Neural progenitor cell (in vitro differentiated cells): Measurements from ENCODE around the gene TMEM39A. TPM values are rescaled to one million over a fixed set of nuclear protein-coding genes. Genes with fewer than 3 reads are reported as not detected.

Experiments
- DNase-seq: peaks from one replicate; pipeline ENCODE4 v3.0.0-alpha.2; 2016; ENCODE audit warnings: low spot score
- H2AFZ ChIP-seq: fragments of 200-600 bp; sonication (generic); replicated peaks from 2 replicates; pipeline ENCODE4 v1.6.1; 2016; ENCODE audit warnings: antibody characterized with exemption
- H3F3A ChIP-seq: fragments of 200-600 bp; sonication (generic); 2 replicates; pipeline ENCODE4 v1.6.1; 2016; ENCODE audit warnings: antibody characterized with exemption, low read depth
- H3K27ac ChIP-seq: fragments of 200-600 bp; sonication (generic); 2 replicates; pipeline ENCODE4 v1.5.1; 2016; ENCODE audit warnings: mild to moderate bottlenecking
- H3K27me3 ChIP-seq: fragments of 200-600 bp; sonication (generic); 2 replicates; pipeline ENCODE4 v1.6.1; 2016; ENCODE audit warnings: mild to moderate bottlenecking, moderate library complexity
- H3K36me3 ChIP-seq: fragments of 200-600 bp; sonication (generic); 2 replicates; pipeline ENCODE4 v1.5.1; 2016
- H3K4me1 ChIP-seq: fragments of 200-600 bp; sonication (generic); 2 replicates; pipeline ENCODE4 v1.6.1; 2016; ENCODE audit warnings: mixed run types
- H3K4me2 ChIP-seq: fragments of 200-600 bp; sonication (generic); 2 replicates; pipeline ENCODE4 v1.6.1; 2016
- H3K4me3 ChIP-seq: fragments of 200-600 bp; sonication (generic); 2 replicates; pipeline ENCODE4 v1.5.1; 2016
- H3K79me2 ChIP-seq: fragments of 200-600 bp; sonication (generic); 2 replicates; pipeline ENCODE4 v1.6.1; 2016; ENCODE audit warnings: low read depth
- H3K9ac ChIP-seq: fragments of 200-600 bp; sonication (generic); 2 replicates; pipeline ENCODE4 v1.6.1; 2016
- H3K9me3 ChIP-seq: fragments of 200-600 bp; sonication (generic); 2 replicates; pipeline ENCODE4 v1.5.1; 2016; ENCODE audit warnings: low read depth
- H4K20me1 ChIP-seq: fragments of 200-600 bp; sonication (generic); 2 replicates; pipeline ENCODE4 v1.6.1; 2016; ENCODE audit warnings: low read depth
- H3K27ac Mint-ChIP-seq: 3 replicates; pipeline ENCODE4 v1.8.0; 2021; ENCODE audit warnings: mixed read lengths
- H3K27me3 Mint-ChIP-seq: 2 replicates; pipeline ENCODE4 v1.8.0; 2022; ENCODE audit warnings: low read depth, mild to moderate bottlenecking, inconsistent platforms, moderate library complexity, mixed read lengths; ENCODE audit not compliant: insufficient read depth
- H3K36me3 Mint-ChIP-seq: 3 replicates; pipeline ENCODE4 v1.8.0; 2021; ENCODE audit warnings: mixed read lengths
- H3K4me1 Mint-ChIP-seq: 3 replicates; pipeline ENCODE4 v1.8.0; 2021; ENCODE audit warnings: mixed read lengths
- H3K4me3 Mint-ChIP-seq: 3 replicates; pipeline ENCODE4 v1.8.0; 2021; ENCODE audit warnings: mild to moderate bottlenecking, moderate library complexity, mixed read lengths
- H3K9me3 Mint-ChIP-seq: 3 replicates; pipeline ENCODE4 v1.8.0; 2020; ENCODE audit warnings: mixed read lengths
- EZH2 ChIP-seq: fragments of 200-600 bp; sonication (generic); IDR thresholded peaks from 2 replicates; pipeline ENCODE4 v1.6.1; 2017; ENCODE audit warnings: antibody characterized with exemption, mild to moderate bottlenecking, moderate library complexity
- EZH2phosphoT487 ChIP-seq: fragments of 200-600 bp; sonication (generic); IDR thresholded peaks from 2 replicates; pipeline ENCODE4 v1.6.1; 2017; ENCODE audit warnings: antibody characterized with exemption
- total RNA-seq: library from RNA; depleted of rRNA; stranded (reverse); fragments of >200 nt; gene quantifications from 2 replicates; pipeline ENCODE4 v1.2.3, GENCODE V29; 2015; ENCODE audit warnings: low replicate concordance
- TF ChIP-seq, protein P1 (sequence below): fragments of 200-600 bp; sonication (generic); IDR thresholded peaks from 2 replicates; pipeline ENCODE4 v1.5.1; 2017; ENCODE audit warnings: antibody characterized with exemption, mild to moderate bottlenecking

Gene TMEM39A
- total RNA-seq, 1 donor from 2014 or later = 41.2 TPM

DNA sequence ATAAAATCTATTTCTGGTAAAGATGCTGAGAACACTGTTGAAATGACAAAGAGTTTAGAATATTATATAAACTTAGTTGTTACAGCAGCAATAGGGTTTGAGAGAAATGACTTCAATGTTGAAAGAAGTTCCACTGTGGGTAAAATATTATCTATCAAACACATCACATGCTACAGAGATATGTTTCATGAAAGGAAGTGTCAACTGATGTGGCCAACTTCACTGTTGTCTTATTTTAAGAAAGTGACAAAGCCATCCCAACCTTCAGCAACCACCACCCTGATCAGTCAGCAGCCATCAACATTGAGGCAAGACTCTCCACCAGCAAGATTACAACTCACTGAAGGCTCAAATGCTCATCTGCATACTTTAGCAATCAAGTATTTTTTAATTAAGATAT lies 20.2 kb downstream of the TMEM39A start:
- no peak overlapping the region for H3K27ac ChIP-seq
- no peaks in the 10 kb centered on the region for H3K79me2 ChIP-seq
- no peaks in the 10 kb centered on the region for H4K20me1 ChIP-seq
- TF ChIP-seq, protein P1, sequence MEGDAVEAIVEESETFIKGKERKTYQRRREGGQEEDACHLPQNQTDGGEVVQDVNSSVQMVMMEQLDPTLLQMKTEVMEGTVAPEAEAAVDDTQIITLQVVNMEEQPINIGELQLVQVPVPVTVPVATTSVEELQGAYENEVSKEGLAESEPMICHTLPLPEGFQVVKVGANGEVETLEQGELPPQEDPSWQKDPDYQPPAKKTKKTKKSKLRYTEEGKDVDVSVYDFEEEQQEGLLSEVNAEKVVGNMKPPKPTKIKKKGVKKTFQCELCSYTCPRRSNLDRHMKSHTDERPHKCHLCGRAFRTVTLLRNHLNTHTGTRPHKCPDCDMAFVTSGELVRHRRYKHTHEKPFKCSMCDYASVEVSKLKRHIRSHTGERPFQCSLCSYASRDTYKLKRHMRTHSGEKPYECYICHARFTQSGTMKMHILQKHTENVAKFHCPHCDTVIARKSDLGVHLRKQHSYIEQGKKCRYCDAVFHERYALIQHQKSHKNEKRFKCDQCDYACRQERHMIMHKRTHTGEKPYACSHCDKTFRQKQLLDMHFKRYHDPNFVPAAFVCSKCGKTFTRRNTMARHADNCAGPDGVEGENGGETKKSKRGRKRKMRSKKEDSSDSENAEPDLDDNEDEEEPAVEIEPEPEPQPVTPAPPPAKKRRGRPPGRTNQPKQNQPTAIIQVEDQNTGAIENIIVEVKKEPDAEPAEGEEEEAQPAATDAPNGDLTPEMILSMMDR = no peak
- TF ChIP-seq EZH2phosphoT487 (no peak), EZH2 (no peak)
- no peak overlapping the region for H3K4me2 ChIP-seq
- DNase-seq = no peak
- Mint-ChIP-seq H3K27ac (no peak overlapping the region), H3K27me3 (no peaks in the 10 kb centered on the region), H3K4me3 (no peak overlapping the region), H3K9me3 (peaks cover 3% of the 10 kb centered on the region), H3K36me3 (peaks cover 50% of the 10 kb centered on the region), H3K4me1 (no peaks in the 10 kb centered on the region)
- no peak overlapping the region for H3K9ac ChIP-seq
- H2AFZ ChIP-seq = no peak overlapping the region
- no peaks in the 10 kb centered on the region for H3K27me3 ChIP-seq
- H3F3A ChIP-seq = no peaks in the 10 kb centered on the region
- no peak overlapping the region for H3K4me3 ChIP-seq
- H3K9me3 ChIP-seq = no peaks in the 10 kb centered on the region
- no peaks in the 10 kb centered on the region for H3K36me3 ChIP-seq
- H3K4me1 ChIP-seq = no peaks in the 10 kb centered on the region

- Mint-ChIP-seq H3K27me3 (peaks cover 2% of the 10 kb centered on the region), H3K4me3 (no peak overlapping the region), H3K27ac (no peak overlapping the region), H3K36me3 (peaks cover 65% of the 10 kb centered on the region), H3K4me1 (no peaks in the 10 kb centered on the region), H3K9me3 (peaks cover 3% of the 10 kb centered on the region)
- no peaks in the 10 kb centered on the region for H3K27me3 ChIP-seq
- H3K9me3 ChIP-seq = no peaks in the 10 kb centered on the region
- no peaks in the 10 kb centered on the region for H3K79me2 ChIP-seq
- DNase-seq = no peak
- no peaks in the 10 kb centered on the region for H3F3A ChIP-seq
- H2AFZ ChIP-seq = no peak overlapping the region
- H3K27ac ChIP-seq = no peak overlapping the region
- no peaks in the 10 kb centered on the region for H3K4me1 ChIP-seq
- H4K20me1 ChIP-seq = no peaks in the 10 kb centered on the region
- peaks cover 9% of the 10 kb centered on the region for H3K36me3 ChIP-seq
- no peak overlapping the region for H3K9ac ChIP-seq
- H3K4me3 ChIP-seq = no peak overlapping the region
- no peak overlapping the region for H3K4me2 ChIP-seq
- TF ChIP-seq EZH2 (no peak), EZH2phosphoT487 (no peak)
- TF ChIP-seq, protein P1 = no peak
Observed at GRCh38 chr3:119437691-119438258, 25.6 kb downstream of the TMEM39A start.

GRCh38 chr3:119436977-119437376 lies 26.4 kb downstream of the TMEM39A start:
- Histone ChIP-seq H3K9me3 (no peaks in the 10 kb centered on the region), H4K20me1 (no peaks in the 10 kb centered on the region), H3K4me2 (no peak overlapping the region), H3K27me3 (no peaks in the 10 kb centered on the region), H3K27ac (no peak overlapping the region), H3K4me1 (no peaks in the 10 kb centered on the region), H3F3A (no peaks in the 10 kb centered on the region), H3K4me3 (no peak overlapping the region), H3K36me3 (peaks cover 14% of the 10 kb centered on the region), H3K9ac (no peak overlapping the region), H3K79me2 (no peaks in the 10 kb centered on the region), H2AFZ (no peak overlapping the region)
- no peaks in the 10 kb centered on the region for H3K4me1 Mint-ChIP-seq
- no peak overlapping the region for H3K27ac Mint-ChIP-seq
- TF ChIP-seq EZH2 = no peak
- TF ChIP-seq EZH2phosphoT487 = no peak
- peaks cover 63% of the 10 kb centered on the region for H3K36me3 Mint-ChIP-seq
- H3K4me3 Mint-ChIP-seq = no peak overlapping the region
- H3K9me3 Mint-ChIP-seq = peaks cover 2% of the 10 kb centered on the region
- no peak for DNase-seq
- H3K27me3 Mint-ChIP-seq = peaks cover 2% of the 10 kb centered on the region

DNA sequence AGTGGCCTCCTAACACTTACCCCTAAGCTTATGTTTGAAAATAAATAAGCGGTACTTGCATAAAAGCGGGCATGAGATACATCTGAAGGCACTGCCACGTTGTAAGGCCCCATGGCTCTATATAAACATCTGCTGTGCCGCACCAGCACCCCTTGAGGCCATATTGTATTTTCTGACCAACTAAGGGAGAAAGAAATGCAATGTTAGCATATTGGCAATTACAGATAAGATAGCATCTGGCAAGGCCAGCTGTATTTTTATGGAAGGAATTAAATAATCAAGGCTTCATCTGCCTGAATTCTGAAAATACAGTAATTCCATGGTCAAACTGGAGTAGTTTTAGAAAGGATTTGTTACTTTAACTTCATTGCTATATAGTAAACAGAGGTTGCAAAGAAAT lies 28.7 kb downstream of the TMEM39A start:
- H3K27ac ChIP-seq = no peak overlapping the region
- H3K27me3 ChIP-seq = no peaks in the 10 kb centered on the region
- no peak overlapping the region for H2AFZ ChIP-seq
- no peak overlapping the region for H3K4me3 ChIP-seq
- no peak overlapping the region for H3K4me2 ChIP-seq
- no peaks in the 10 kb centered on the region for H4K20me1 ChIP-seq
- H3K36me3 ChIP-seq = peaks cover 36% of the 10 kb centered on the region
- Mint-ChIP-seq H3K4me1 (no peaks in the 10 kb centered on the region), H3K27ac (no peak overlapping the region), H3K36me3 (peaks cover 61% of the 10 kb centered on the region), H3K27me3 (peaks cover 2% of the 10 kb centered on the region), H3K4me3 (no peak overlapping the region), H3K9me3 (peaks cover 7% of the 10 kb centered on the region)
- no peaks in the 10 kb centered on the region for H3F3A ChIP-seq
- H3K4me1 ChIP-seq = no peaks in the 10 kb centered on the region
- H3K79me2 ChIP-seq = no peaks in the 10 kb centered on the region
- no peak for TF ChIP-seq EZH2phosphoT487
- TF ChIP-seq, protein P1 = peak; percentile 11
- no peak for TF ChIP-seq EZH2
- H3K9ac ChIP-seq = no peak overlapping the region
- no peak for DNase-seq
- H3K9me3 ChIP-seq = no peaks in the 10 kb centered on the region
